Mesenchymal stem cell (in vitro differentiated cells and primary cell): ENCODE results near the gene TERT.
"Not testable (repeated sequence)": the region's sequence is repeated elsewhere in the genome, so short reads cannot be mapped to it uniquely, and the experiment has no call there.

Experiments
- DNase-seq: peaks from one replicate; pipeline ENCODE4 v3.0.0-alpha.2; 2013
- H2AFZ ChIP-seq: one replicate; pipeline ENCODE4 v1.6.1; 2013; ENCODE audit warnings: low read depth, mild to moderate bottlenecking, control low read depth, inconsistent platforms, low read length, moderate library complexity
- H2AK5ac ChIP-seq: 2 replicates; pipeline ENCODE4 v1.6.1; 2013; ENCODE audit warnings: low read length, moderate library complexity, mild to moderate bottlenecking, inconsistent platforms; ENCODE audit not compliant: severe bottlenecking
- H2BK120ac ChIP-seq: one replicate; pipeline ENCODE4 v1.6.1; 2013; ENCODE audit warnings: low read depth, mild to moderate bottlenecking, inconsistent platforms, low read length, moderate library complexity
- H2BK12ac ChIP-seq, 2 experiments: one replicate each; pipeline ENCODE4 v1.6.1; 2013; ENCODE audit warnings: inconsistent platforms in 2 of 2, low read length in 2 of 2, mild to moderate bottlenecking in 2 of 2, moderate library complexity in 2 of 2, control low read depth in 1 of 2
- H2BK15ac ChIP-seq: one replicate; pipeline ENCODE4 v1.6.1; 2013; ENCODE audit warnings: mild to moderate bottlenecking, low read depth, inconsistent platforms; ENCODE audit not compliant: poor library complexity, severe bottlenecking
- H2BK5ac ChIP-seq: 2 replicates; pipeline ENCODE4 v1.6.1; 2013; ENCODE audit warnings: low read depth, mild to moderate bottlenecking, low read length, control low read depth, inconsistent platforms; ENCODE audit not compliant: poor library complexity, severe bottlenecking
- H3K14ac ChIP-seq, 2 experiments: one replicate each; pipeline ENCODE4 v1.6.1; 2013; ENCODE audit warnings: inconsistent platforms in 2 of 2, low read length in 2 of 2, control low read depth in 1 of 2, mild to moderate bottlenecking in 1 of 2, moderate library complexity in 1 of 2
- H3K18ac ChIP-seq, 2 experiments: one replicate each; pipeline ENCODE4 v1.6.1; 2013; ENCODE audit warnings: inconsistent platforms in 2 of 2, low read length in 2 of 2, control low read depth in 1 of 2, low read depth in 1 of 2, mild to moderate bottlenecking in 1 of 2
- H3K23ac ChIP-seq, 2 experiments: one replicate each; pipeline ENCODE4 v1.6.1; 2013; ENCODE audit warnings: inconsistent platforms in 2 of 2, low read length in 2 of 2, mild to moderate bottlenecking in 2 of 2, moderate library complexity in 2 of 2, control low read depth in 1 of 2
- H3K27ac ChIP-seq: 2 replicates; pipeline ENCODE4 v1.5.1; 2013; ENCODE audit warnings: mild to moderate bottlenecking, moderate library complexity, low read length, control low read depth, inconsistent platforms; ENCODE audit not compliant: poor library complexity, severe bottlenecking
- H3K27me3 ChIP-seq, 2 experiments: 2 replicates each; pipeline versions ENCODE4 v1.6.1 to v1.7.0; 2013; ENCODE audit warnings: low read length in 2 of 2, mild to moderate bottlenecking in 2 of 2, moderate library complexity in 2 of 2, control low read depth in 1 of 2, inconsistent platforms in 1 of 2; ENCODE audit not compliant: control insufficient read depth in 1 of 2, insufficient read depth in 1 of 2
- H3K36me3 ChIP-seq, 2 experiments: 2 replicates each; pipeline versions ENCODE4 v1.6.1 to v1.7.0; 2013; ENCODE audit warnings: low read length in 2 of 2, control low read depth in 1 of 2, inconsistent platforms in 1 of 2, low read depth in 1 of 2, mild to moderate bottlenecking in 1 of 2; ENCODE audit not compliant: insufficient read depth in 2 of 2, control insufficient read depth in 1 of 2
- H3K4ac ChIP-seq, 2 experiments: one replicate each; pipeline ENCODE4 v1.6.1; 2013; ENCODE audit warnings: inconsistent platforms in 2 of 2, low read length in 2 of 2, mild to moderate bottlenecking in 2 of 2, moderate library complexity in 2 of 2, control low read depth in 1 of 2, low read depth in 1 of 2
- H3K4me1 ChIP-seq: 2 replicates; pipeline ENCODE4 v1.6.1; 2013; ENCODE audit warnings: low read depth, low read length, control low read depth; ENCODE audit not compliant: control insufficient read depth, insufficient read depth
- H3K4me2 ChIP-seq: 2 replicates; pipeline ENCODE4 v1.6.1; 2013; ENCODE audit warnings: low read length, mild to moderate bottlenecking, inconsistent platforms; ENCODE audit not compliant: poor library complexity, severe bottlenecking
- H3K4me3 ChIP-seq, 2 experiments: 2 replicates each; pipeline versions ENCODE4 v1.5.1 to v1.7.0; 2013; ENCODE audit warnings: low read length in 2 of 2, mild to moderate bottlenecking in 2 of 2, control low read depth in 1 of 2, low read depth in 1 of 2; ENCODE audit not compliant: insufficient read depth in 1 of 2
- H3K79me1 ChIP-seq: replicated peaks from 2 replicates; pipeline ENCODE4 v1.6.1; 2013; ENCODE audit warnings: mild to moderate bottlenecking, control low read depth, low read length, inconsistent platforms; ENCODE audit not compliant: poor library complexity, severe bottlenecking
- H3K9ac ChIP-seq: 2 replicates; pipeline ENCODE4 v1.7.0; 2013; ENCODE audit warnings: mild to moderate bottlenecking, low read length, moderate library complexity
- H3K9me3 ChIP-seq: 2 replicates; pipeline ENCODE4 v1.7.0; 2013; ENCODE audit warnings: mild to moderate bottlenecking, low read length; ENCODE audit not compliant: control insufficient read depth
- H4K8ac ChIP-seq: one replicate; pipeline ENCODE4 v1.6.1; 2013; ENCODE audit warnings: inconsistent platforms, mild to moderate bottlenecking, low read length, moderate library complexity
- H4K91ac ChIP-seq: one replicate; pipeline ENCODE4 v1.6.1; 2013; ENCODE audit warnings: mild to moderate bottlenecking, low read length, inconsistent platforms
- WGBS: methylation state at CpG from one replicate; pipeline ENCODE4 v1.1.7; 2013; ENCODE audit warnings: mixed read lengths; 5-methylcytosine and 5-hydroxymethylcytosine counted together

The TERT gene

DNA sequence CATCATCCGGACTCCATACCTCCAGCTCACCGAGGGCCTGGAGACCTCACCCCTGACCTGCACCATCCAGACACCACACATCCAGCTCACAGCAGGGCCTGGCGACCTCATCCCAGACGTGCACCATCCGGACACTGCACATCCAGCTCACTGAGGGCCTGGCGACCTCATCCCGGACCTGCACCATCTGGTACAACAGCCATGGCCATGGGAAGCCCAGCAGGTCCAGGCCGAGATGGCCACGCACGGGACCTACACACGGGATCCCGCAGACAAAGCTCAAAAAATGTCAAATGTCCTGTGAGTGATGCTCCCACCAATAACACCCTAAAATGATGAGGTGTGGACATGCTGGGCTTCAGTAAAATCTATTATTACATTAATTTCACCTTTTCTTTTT is 9.7 kb downstream of the TERT start:
- no peak overlapping the region for H3K14ac ChIP-seq
- no peak overlapping the region for H4K8ac ChIP-seq
- H2AK5ac ChIP-seq: no peak overlapping the region
- no peaks in the 10 kb centered on the region for H3K27me3 ChIP-seq
- 91% methylated on average over 10 of the region's 12 CpGs for WGBS
- H3K9ac ChIP-seq: no peak overlapping the region
- no peak overlapping the region for H2BK120ac ChIP-seq
- no peak overlapping the region for H2BK12ac ChIP-seq
- no peak overlapping the region for H2AFZ ChIP-seq
- H3K23ac ChIP-seq: no peak overlapping the region
- H4K91ac ChIP-seq: no peak overlapping the region
- peaks cover 8% of the 10 kb centered on the region for H3K9me3 ChIP-seq
- no peak overlapping the region for H3K27ac ChIP-seq
- H3K4me2 ChIP-seq: no peak overlapping the region
- no peaks in the 10 kb centered on the region for H3K36me3 ChIP-seq
- no peak overlapping the region for H3K4ac ChIP-seq
- H3K4me3 ChIP-seq: no peak overlapping the region
- no peak overlapping the region for H3K18ac ChIP-seq
- H2BK5ac ChIP-seq: no peak overlapping the region
- no peaks in the 10 kb centered on the region for H3K4me1 ChIP-seq
- no peak overlapping the region for H2BK15ac ChIP-seq
- DNase-seq: no peak
- no peaks in the 10 kb centered on the region for H3K79me1 ChIP-seq

DNA sequence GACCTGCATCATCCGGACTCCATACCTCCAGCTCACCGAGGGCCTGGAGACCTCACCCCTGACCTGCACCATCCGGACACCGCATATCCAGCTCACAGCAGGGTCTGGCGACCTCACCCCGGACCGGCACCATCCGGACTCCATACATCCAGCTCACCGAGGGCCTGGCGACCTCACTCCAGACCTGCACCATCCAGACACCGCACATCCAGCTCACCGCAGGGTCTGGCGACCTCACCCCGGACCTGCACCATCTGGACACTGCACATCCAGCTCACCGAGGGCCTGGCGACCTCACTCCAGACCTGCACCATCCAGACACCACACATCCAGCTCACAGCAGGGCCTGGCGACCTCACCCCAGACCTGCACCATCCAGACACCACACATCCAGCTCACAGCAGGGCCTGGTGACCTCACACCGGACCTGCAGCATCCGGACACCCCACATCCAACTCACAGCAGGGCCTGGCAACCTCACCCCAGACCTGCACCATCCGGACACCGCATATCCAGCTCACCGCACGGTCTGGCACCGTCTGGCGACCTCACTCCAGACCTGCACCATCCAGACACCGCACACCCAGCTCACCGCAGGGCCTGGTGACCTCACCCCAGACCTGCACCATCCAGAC is 10.4 kb downstream of the TERT start:
- H2AK5ac ChIP-seq, H3K79me1 ChIP-seq, H2BK5ac ChIP-seq, H3K9me3 ChIP-seq, H3K4ac ChIP-seq, H3K4me1 ChIP-seq, H3K4me2 ChIP-seq, H3K9ac ChIP-seq, H3K23ac ChIP-seq, H4K91ac ChIP-seq, DNase-seq, H2BK12ac ChIP-seq, H3K4me3 ChIP-seq, H2AFZ ChIP-seq, H2BK120ac ChIP-seq, H3K27me3 ChIP-seq, H4K8ac ChIP-seq, H2BK15ac ChIP-seq, H3K27ac ChIP-seq, H3K36me3 ChIP-seq, H3K14ac ChIP-seq, H3K18ac ChIP-seq: not testable (repeated sequence)
- whole genome bisulfite sequencing: 81% methylated on average over 24 of the region's 27 CpGs

DNA sequence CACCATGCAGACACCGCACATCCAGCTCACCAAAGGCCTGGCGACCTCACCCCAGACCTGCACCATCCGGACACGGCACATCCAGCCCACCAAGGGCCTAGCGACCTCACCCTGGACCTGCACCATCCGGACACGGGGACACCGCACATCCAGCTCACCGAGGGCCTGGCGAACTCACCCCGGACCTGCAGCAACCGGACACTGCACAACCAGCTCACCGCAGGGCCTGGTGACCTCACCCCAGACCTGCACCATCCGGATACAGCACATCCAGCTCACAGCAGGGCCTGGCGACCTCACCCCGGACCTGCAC is 11.2 kb downstream of the TERT start:
- not testable (repeated sequence) for H3K4me3 ChIP-seq, H3K4me2 ChIP-seq, H2BK15ac ChIP-seq, H2AFZ ChIP-seq, H3K4ac ChIP-seq, H3K9me3 ChIP-seq, H3K18ac ChIP-seq, H3K27me3 ChIP-seq, H4K8ac ChIP-seq, H2BK5ac ChIP-seq, H3K27ac ChIP-seq, H3K79me1 ChIP-seq, H3K4me1 ChIP-seq, H4K91ac ChIP-seq, H2BK120ac ChIP-seq, H2AK5ac ChIP-seq, H3K14ac ChIP-seq, H3K9ac ChIP-seq, H3K23ac ChIP-seq, DNase-seq, H3K36me3 ChIP-seq, H2BK12ac ChIP-seq
- 86% methylated on average over 11 of the region's 16 CpGs for WGBS

- H2AFZ ChIP-seq, H3K4me1 ChIP-seq, H3K4me3 ChIP-seq, H3K27me3 ChIP-seq, H3K9me3 ChIP-seq, H3K9ac ChIP-seq, H2BK5ac ChIP-seq, H4K91ac ChIP-seq, H2BK120ac ChIP-seq, H3K27ac ChIP-seq, H3K18ac ChIP-seq, H3K14ac ChIP-seq, H3K4me2 ChIP-seq, H3K79me1 ChIP-seq, H3K23ac ChIP-seq, H3K36me3 ChIP-seq, H3K4ac ChIP-seq, H2AK5ac ChIP-seq, DNase-seq, H4K8ac ChIP-seq, H2BK12ac ChIP-seq, H2BK15ac ChIP-seq: not testable (repeated sequence)
- 87% methylated on average over 37 of the region's 40 CpGs for WGBS
Measured at GRCh38 chr5:1282993-1283728, 11.7 kb downstream of the TERT start.
